Kidney (tissue), 14 donors: ENCODE data around the gene ITPKB. TPM values are rescaled to one million over a fixed set of nuclear protein-coding genes. Genes with fewer than 3 reads are reported as not detected.
A peak's percentile ranks its signal among the peaks of the same experiment; 100 is the strongest.

Experiments used
- DNase-seq, 5 donors: peaks; one replicate each; pipeline ENCODE4 v3.0.0-alpha.2; 2013 to 2020
- FAIRE-seq: peaks from 2 replicates; lab custom pipeline; 2012; peaks lifted over from hg19 to GRCh38; lab: Jason Lieb, UNC
- H3K27ac ChIP-seq, 2 donors: one replicate each; pipeline ENCODE4 v1.7.0; 2013; ENCODE audit warnings: low read depth in 2 of 2, low read length in 2 of 2, inconsistent platforms in 1 of 2
- H3K27me3 ChIP-seq: one replicate; pipeline ENCODE4 v1.7.1; 2013; ENCODE audit warnings: low read length, inconsistent platforms; ENCODE audit not compliant: control insufficient read depth, insufficient read depth
- H3K36me3 ChIP-seq, 3 donors: one replicate each; pipeline versions ENCODE4 v1.7.0 to v1.7.1; 2013; ENCODE audit warnings: low read length in 3 of 3, control low read depth in 1 of 3, inconsistent platforms in 1 of 3; ENCODE audit not compliant: insufficient read depth in 3 of 3, control insufficient read depth in 2 of 3
- H3K4me1 ChIP-seq, 3 donors: one replicate each; pipeline versions ENCODE4 v1.7.0 to v1.7.1; 2013; ENCODE audit warnings: low read length in 3 of 3, inconsistent platforms in 1 of 3, low read depth in 1 of 3; ENCODE audit not compliant: control insufficient read depth in 2 of 3, insufficient read depth in 2 of 3
- H3K4me3 ChIP-seq, 3 donors: one replicate each; pipeline versions ENCODE4 v1.7.0 to v1.8.1; 2013; ENCODE audit warnings: low read length in 3 of 3, control low read depth in 1 of 3, inconsistent platforms in 1 of 3
- H3K9ac ChIP-seq, 3 donors: one replicate each; pipeline versions ENCODE4 v1.7.0 to v1.7.1; 2013; ENCODE audit warnings: low read length in 3 of 3, control low read depth in 1 of 3, inconsistent platforms in 1 of 3
- H3K9me3 ChIP-seq, 3 donors: one replicate each; pipeline versions ENCODE4 v1.7.0 to v1.7.1; 2013; ENCODE audit warnings: low read length in 3 of 3, control low read depth in 1 of 3, inconsistent platforms in 1 of 3; ENCODE audit not compliant: control insufficient read depth in 2 of 3, insufficient read depth in 1 of 3
- CTCF ChIP-seq: IDR thresholded peaks from 3 replicates; pipeline ENCODE4 v1.5.1; 2012; ENCODE audit warnings: mild to moderate bottlenecking, moderate library complexity, borderline replicate concordance; ENCODE audit not compliant: insufficient read depth; ENCODE audit errors: extremely low read depth
- intact Hi-C: fragments of 100-400 bp; cut with DNase I; formaldehyde crosslinking; loops from one replicate; pipeline ENCODE4 v1.11.1; 2022
- polyA plus RNA-seq: library from polyadenylated mRNA; stranded (reverse); fragments of 350-450 nt; fragmentation: Illumina TruSeq; extraction: RNeasy Lipid Tissue Mini Kit (QIAGEN cat#74804); gene quantifications from one replicate; pipeline ENCODE4 v1.2.3, GENCODE V29; 2014; ENCODE audit warnings: low read depth, low replicate concordance; ENCODE audit not compliant: insufficient read depth
- total RNA-seq: library from RNA; stranded (reverse); fragmentation: NEBNext Ultra II Directional; extraction: Animal tissue kit (Norgen Biotek cat#: 25700); gene quantifications from one replicate; pipeline ENCODE4 v1.2.1, GENCODE V29; 2021
- donor health status: control.
- donor health status: control.
- donor health status: control.
- donor health status: control.
- donor health status: control.
- donor health status: DM: yes; HTN: yes; CAD: no.
- donor health status: Normal renal cell carcinoma (clear cell type).

ITPKB gene
- total and polyA plus RNA-seq, 2 donors from 2014 or later = 20.2 to 39.3 TPM

GRCh38 chr1:226642421-226642820 is 96.7 kb downstream of the ITPKB start:
- no peaks in the 10 kb centered on the region for H3K27me3 ChIP-seq
- H3K27ac ChIP-seq = no peak overlapping the region
- H3K9ac ChIP-seq = no peak overlapping the region
- FAIRE-seq (no peak), DNase-seq (peak in 1 of 5 donors; percentile 59)
- TF ChIP-seq CTCF = no peak
- H3K36me3 ChIP-seq = peaks cover under 1 to 19% (median 9%) of the 10 kb centered on the region in 3 donors
- H3K4me1 ChIP-seq = no peaks in the 10 kb centered on the region
- no peak overlapping the region for H3K4me3 ChIP-seq
- H3K9me3 ChIP-seq = no peaks in the 10 kb centered on the region
- intact Hi-C loops = no loop called here

GRCh38 chr1:226641671-226642231 is 97.3 kb downstream of the ITPKB start:
- FAIRE-seq (no peak), DNase-seq (peak in 1 of 5 donors; percentile 67)

GRCh38 chr1:226640321-226641136 is 98.6 kb downstream of the ITPKB start:
- no peaks in the 10 kb centered on the region for H3K9me3 ChIP-seq
- H3K27me3 ChIP-seq = no peaks in the 10 kb centered on the region
- intact Hi-C loops = no loop called here
- DNase-seq (peak in 1 of 5 donors; percentile 58), FAIRE-seq (no peak)
- H3K4me3 ChIP-seq = no peak overlapping the region
- H3K36me3 ChIP-seq = peaks cover 2 to 9% (median 3%) of the 10 kb centered on the region in 3 donors
- no peak overlapping the region for H3K9ac ChIP-seq
- no peak overlapping the region for H3K27ac ChIP-seq
- no peak for TF ChIP-seq CTCF
- no peaks in the 10 kb centered on the region for H3K4me1 ChIP-seq

More at GRCh38 chr1:226641671-226642231, 97.3 kb downstream of the ITPKB start:
- Histone ChIP-seq H3K4me1 (no peaks in the 10 kb centered on the region), H3K36me3 (peaks cover 2 to 14% (median 5%) of the 10 kb centered on the region in 3 donors), H3K27me3 (no peaks in the 10 kb centered on the region), H3K9me3 (no peaks in the 10 kb centered on the region), H3K9ac (no peak overlapping the region), H3K27ac (no peak overlapping the region), H3K4me3 (no peak overlapping the region)
- intact Hi-C loops = no loop called here
- TF ChIP-seq CTCF = no peak
